Pancreas (tissue), 10 donors: ENCODE data around the gene EDRF1. TPM values are rescaled to one million over a fixed set of nuclear protein-coding genes. Genes with fewer than 3 reads are reported as not detected.

Source experiments
- ATAC-seq, 4 donors: fragments of 200-7000 bp; cut with Tn5 transposase; one replicate each; pipeline versions ENCODE4 v1.8.0 to v1.9.1; 2020; ENCODE audit warnings: mild to moderate bottlenecking in 4 of 4, moderate library complexity in 4 of 4
- DNase-seq, 6 donors: peaks; one replicate each; pipeline ENCODE4 v3.0.0-alpha.2; 2020
- FAIRE-seq: peaks from 2 replicates; lab custom pipeline; 2012; peaks lifted over from hg19 to GRCh38; lab: Jason Lieb, UNC
- H3K27ac ChIP-seq, 4 donors: fragments of 200-600 bp; sonication (generic); 1 replicate in 3 of 4; 2 replicates in 1 of 4; pipeline versions ENCODE4 v1.5.0 to v1.8.0; 2020
- H3K27me3 ChIP-seq, 4 donors: fragments of 200-600 bp; one replicate each; pipeline ENCODE4 v1.8.0; 2021
- H3K36me3 ChIP-seq, 3 donors: fragments of 200-600 bp; sonication (generic) in 1 of 3; one replicate each; pipeline versions ENCODE4 v1.5.0 to v1.8.0; 2020 to 2021
- H3K4me1 ChIP-seq, 3 donors: fragments of 200-600 bp; one replicate each; pipeline ENCODE4 v1.8.0; 2021
- H3K4me3 ChIP-seq, 4 donors: fragments of 200-600 bp; sonication (generic) in 2 of 4; one replicate each; pipeline versions ENCODE4 v1.5.0 to v1.8.0; 2020 to 2021
- H3K9me3 ChIP-seq, 4 donors: fragments of 200-600 bp; one replicate each; pipeline ENCODE4 v1.8.0; 2021
- CTCF ChIP-seq, 4 donors: fragments of 200-600 bp; sonication (generic) in 3 of 4; IDR thresholded peaks; one replicate each; pipeline versions ENCODE4 v1.5.0 to v1.8.0; 2021; ENCODE audit warnings: antibody characterized with exemption in 4 of 4
- WGBS, 2 donors: extraction: QIAGEN DNeasy Blood & Tissue Kit; methylation state at CpG; one replicate each; pipeline ENCODE4 v1.1.7; 2013; 5-methylcytosine and 5-hydroxymethylcytosine counted together
- intact Hi-C, 3 donors: fragments of 100-400 bp; cut with DNase I; formaldehyde crosslinking; loops; one replicate each; pipeline versions ENCODE4 v1.11.1 to v1.14.2; 2022
- polyA plus RNA-seq, 2 donors: library from polyadenylated mRNA; stranded (reverse); fragments of 200-250 nt; gene quantifications; one replicate each; pipeline ENCODE4 v1.2.3, GENCODE V29; 2013
- total RNA-seq, 6 donors: library from RNA; stranded (reverse); fragmentation: NEBNext Ultra II Directional in 4 of 6; extraction: Animal tissue kit (Norgen Biotek cat#: 25700) in 4 of 6; gene quantifications; one replicate each; pipeline versions ENCODE4 v1.2.1 to v1.2.4, GENCODE V29; 2021 to 2023
- donor health status: healthy with polysubstance abuse.
- donor health status: DM: no; HTN: no; CAD: no; lungs with moderate emphysema.
- donor health status: DM: no; HTN: no; CAD: no.
- donor health status: control.
- donor health status: control.
- donor health status: Bipolar disorder and iron deficiency.
- donor health status: DM: yes; HTN: yes; CAD: no.
- donor health status: DM: no; HTN: no; CAD: no.
- donor health status: DM: no; HTN: no; CAD: no.
- donor health status: DM: yes; HTN: yes; CAD: no.

The EDRF1 gene
- total and polyA plus RNA-seq, 8 donors = 10.1 to 25.3 (median 17.7) TPM

GRCh38 chr10:125747417-125747816 is 27.9 kb downstream of the EDRF1 start:
- intact Hi-C loops = no loop called here
- Histone ChIP-seq H3K9me3 (no peaks in the 10 kb centered on the region), H3K4me1 (peaks cover 0 to 7% (median 5%) of the 10 kb centered on the region in 3 donors), H3K27ac (no peak overlapping the region), H3K4me3 (no peak overlapping the region), H3K27me3 (no peaks in the 10 kb centered on the region), H3K36me3 (peaks cover 0 to 83% (median 19%) of the 10 kb centered on the region in 3 donors)
- TF ChIP-seq CTCF (IDR thresholded peaks at IDR 0.05) = no peak
- DNase-seq (peak in 1 of 6 donors; percentile 18), ATAC-seq (peak; percentile 26 to 73 (median 44)), FAIRE-seq (no peak)
- WGBS, 2 donors = 39 to 40% methylated on average over 5 of the region's 5 CpGs

GRCh38 chr10:125756196-125756595 is 36.7 kb downstream of the EDRF1 start:
- intact Hi-C loops = no loop called here
- no peak for DNase-seq
- H3K27ac ChIP-seq = no peak overlapping the region
- H3K36me3 ChIP-seq = peaks cover 0 to 35% (median 17%) of the 10 kb centered on the region in 3 donors
- H3K4me3 ChIP-seq = no peak overlapping the region
- ATAC-seq = peak in 2 of 4 donors; percentile 51 to 56
- no peak for FAIRE-seq
- TF ChIP-seq CTCF (IDR thresholded peaks at IDR 0.05) = no peak
- no peaks in the 10 kb centered on the region for H3K27me3 ChIP-seq
- peaks cover 0 to 6% (median 0%) of the 10 kb centered on the region in 3 donors for H3K4me1 ChIP-seq
- 45 to 51% methylated on average over 5 of the region's 5 CpGs for WGBS, 2 donors
- H3K9me3 ChIP-seq = no peaks in the 10 kb centered on the region

- Histone ChIP-seq H3K27ac (no peak overlapping the region), H3K27me3 (no peaks in the 10 kb centered on the region), H3K9me3 (no peaks in the 10 kb centered on the region), H3K4me3 (no peak overlapping the region), H3K36me3 (peaks cover 0 to 30% (median 17%) of the 10 kb centered on the region in 3 donors), H3K4me1 (peaks cover 0 to 6% (median 0%) of the 10 kb centered on the region in 3 donors)
- FAIRE-seq (no peak), ATAC-seq (no peak), DNase-seq (no peak)
- TF ChIP-seq CTCF (IDR thresholded peaks at IDR 0.05) = no peak
- WGBS, 2 donors = 77 to 81% methylated on average over 5 of the region's 5 CpGs
- intact Hi-C loops = no loop called here
These were observed 37.5 kb downstream of the EDRF1 start for GRCh38 chr10:125756853-125757487.

GRCh38 chr10:125757742-125758141 is 38.2 kb downstream of the EDRF1 start:
- Histone ChIP-seq H3K36me3 (peaks cover 0 to 28% (median 17%) of the 10 kb centered on the region in 3 donors), H3K9me3 (no peaks in the 10 kb centered on the region), H3K27me3 (no peaks in the 10 kb centered on the region), H3K27ac (no peak overlapping the region), H3K4me1 (peaks cover 0 to 6% (median 0%) of the 10 kb centered on the region in 3 donors), H3K4me3 (no peak overlapping the region)
- TF ChIP-seq CTCF (IDR thresholded peaks at IDR 0.05) = no peak
- FAIRE-seq (no peak), DNase-seq (no peak), ATAC-seq (no peak)
- intact Hi-C loops = no loop called here
- 95 to 98% methylated on average over 4 of the region's 4 CpGs for WGBS, 2 donors

- H3K27ac ChIP-seq = no peak overlapping the region
- H3K36me3 ChIP-seq = peaks cover 0 to 37% (median 15%) of the 10 kb centered on the region in 3 donors
- peaks cover 0 to 10% (median 9%) of the 10 kb centered on the region in 3 donors for H3K4me1 ChIP-seq
- DNase-seq = no peak
- no peak for FAIRE-seq
- no peak overlapping the region for H3K4me3 ChIP-seq
- TF ChIP-seq CTCF (IDR thresholded peaks at IDR 0.05) = no peak
- WGBS, 2 donors = 85 to 95% methylated on average over 1 of the region's 1 CpG
- H3K9me3 ChIP-seq = no peaks in the 10 kb centered on the region
- H3K27me3 ChIP-seq = no peaks in the 10 kb centered on the region
- intact Hi-C loops = no loop called here
- no peak for ATAC-seq
These were observed 42.5 kb downstream of the EDRF1 start for GRCh38 chr10:125761961-125762360.
